Subcutaneous abdominal adipose tissue (tissue), 5 donors: ENCODE data around the gene CALCOCO2.

Experiments
- H3K27ac ChIP-seq: one replicate; pipeline ENCODE4 v1.7.0; 2013; ENCODE audit warnings: low read depth, mild to moderate bottlenecking, inconsistent platforms, low read length, moderate library complexity
- H3K27me3 ChIP-seq, 5 donors: one replicate each; pipeline ENCODE4 v1.7.0; 2013; ENCODE audit warnings: low read length in 5 of 5, inconsistent platforms in 1 of 5; ENCODE audit not compliant: control insufficient read depth in 5 of 5, insufficient read depth in 4 of 5
- H3K36me3 ChIP-seq, 5 donors: one replicate each; pipeline ENCODE4 v1.7.0; 2013; ENCODE audit warnings: low read length in 5 of 5; ENCODE audit not compliant: control insufficient read depth in 5 of 5, insufficient read depth in 5 of 5
- H3K4me1 ChIP-seq, 5 donors: one replicate each; pipeline ENCODE4 v1.7.0; 2013; ENCODE audit warnings: low read length in 5 of 5, mild to moderate bottlenecking in 3 of 5, moderate library complexity in 1 of 5; ENCODE audit not compliant: control insufficient read depth in 5 of 5, insufficient read depth in 5 of 5
- H3K4me3 ChIP-seq, 5 donors: one replicate each; pipeline ENCODE4 v1.7.0; 2013; ENCODE audit warnings: low read length in 5 of 5, low read depth in 1 of 5
- H3K9ac ChIP-seq, 5 donors: one replicate each; pipeline ENCODE4 v1.7.0; 2013; ENCODE audit warnings: low read length in 5 of 5, mild to moderate bottlenecking in 4 of 5, moderate library complexity in 3 of 5
- H3K9me3 ChIP-seq, 5 donors: one replicate each; pipeline ENCODE4 v1.7.0; 2013; ENCODE audit warnings: low read length in 5 of 5; ENCODE audit not compliant: control insufficient read depth in 5 of 5
- donor health status: healthy.
- donor health status: healthy.
- donor health status: healthy.
- donor health status: healthy.
- donor health status: healthy.

CALCOCO2 gene

DNA sequence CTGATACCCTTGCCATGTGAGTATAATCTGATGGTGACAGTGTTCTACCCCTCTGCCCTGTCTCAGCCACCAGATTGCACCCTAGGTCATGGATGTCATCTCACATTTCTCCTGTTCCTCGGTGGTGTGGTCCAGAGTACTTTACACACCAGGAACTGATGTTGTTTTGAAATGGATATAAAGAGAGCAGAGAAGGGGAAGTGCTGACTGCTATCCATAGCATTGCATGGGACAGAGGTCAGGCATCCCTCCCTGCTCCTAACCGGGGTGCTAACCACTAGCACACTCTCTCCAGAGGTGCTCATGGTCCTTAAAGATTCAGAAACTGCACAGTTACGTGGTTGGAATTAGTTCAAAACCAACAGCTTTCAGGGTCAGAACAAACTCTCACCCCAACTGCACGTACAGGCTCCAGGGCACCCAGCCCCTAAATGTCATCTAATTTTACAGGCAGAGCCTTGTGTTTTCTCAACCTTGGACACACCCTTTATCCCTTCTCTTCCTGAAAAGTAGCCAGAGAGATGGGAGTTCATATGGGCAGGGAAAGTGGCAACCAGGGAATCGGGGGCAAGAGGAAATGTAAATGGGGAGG is 30.1 kb upstream of the CALCOCO2 start:
- peaks cover 0 to 37% (median 7%) of the 10 kb centered on the region in 5 donors for H3K4me1 ChIP-seq

DNA sequence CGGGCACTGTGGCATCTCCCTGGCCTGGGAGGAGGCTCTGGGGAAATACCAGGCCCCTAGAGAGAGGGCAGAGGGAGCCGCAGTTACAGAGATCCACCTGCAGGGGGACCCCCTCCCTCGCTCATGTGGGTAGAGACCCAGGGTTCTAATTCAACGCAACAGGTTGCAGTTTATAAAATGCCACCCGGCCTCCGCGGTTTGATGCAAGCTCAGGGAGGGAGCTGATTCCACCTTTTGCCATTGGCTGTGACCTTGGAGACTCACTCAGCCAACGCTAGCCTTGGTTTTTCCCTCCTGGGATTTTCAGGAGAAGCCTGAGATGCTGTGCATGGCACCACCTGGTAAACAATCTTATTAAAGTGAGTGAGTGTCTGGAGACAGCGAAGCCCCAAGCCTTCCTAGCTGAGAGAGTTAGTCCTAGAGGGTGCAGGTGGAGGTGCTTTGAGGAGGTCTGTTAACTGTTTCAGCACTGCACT is 25.9 kb upstream of the CALCOCO2 start:
- H3K4me3 ChIP-seq: no peak overlapping the region
- H3K9me3 ChIP-seq: no peaks in the 10 kb centered on the region
- no peak overlapping the region for H3K27ac ChIP-seq
- peaks cover 0 to 41% (median 5%) of the 10 kb centered on the region in 5 donors for H3K4me1 ChIP-seq
- no peaks in the 10 kb centered on the region for H3K36me3 ChIP-seq
- no peak overlapping the region for H3K9ac ChIP-seq
- peaks cover 0 to 7% (median 4%) of the 10 kb centered on the region in 5 donors for H3K27me3 ChIP-seq

More for the DNA sequence above, 30.1 kb upstream of the CALCOCO2 start:
- H3K9ac ChIP-seq: no peak overlapping the region
- H3K9me3 ChIP-seq: no peaks in the 10 kb centered on the region
- H3K4me3 ChIP-seq: no peak overlapping the region
- H3K27ac ChIP-seq: no peak overlapping the region
- H3K27me3 ChIP-seq: peaks cover 4 to 12% (median 7%) of the 10 kb centered on the region in 5 donors
- no peaks in the 10 kb centered on the region for H3K36me3 ChIP-seq

DNA sequence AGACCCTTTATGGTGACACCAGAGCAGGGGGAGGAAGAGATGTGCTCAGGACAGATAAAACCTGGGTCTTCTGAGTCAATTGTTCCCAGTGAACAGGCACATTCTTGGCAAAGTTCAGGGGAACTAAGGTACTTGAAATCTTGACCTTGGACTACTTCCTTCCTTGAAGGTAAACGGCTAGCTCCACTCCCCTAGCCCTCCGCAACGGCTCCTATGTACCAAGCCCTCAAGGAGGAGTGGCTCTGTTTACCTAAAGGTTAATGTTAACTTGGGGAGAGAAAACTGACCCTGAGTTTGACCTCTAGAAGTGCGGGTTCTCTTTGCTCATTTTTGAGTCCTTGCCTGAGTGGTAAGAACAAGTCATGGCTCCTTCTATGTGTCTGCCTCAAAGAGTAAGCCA is 21.7 kb upstream of the CALCOCO2 start:
- no peaks in the 10 kb centered on the region for H3K9me3 ChIP-seq
- H3K27me3 ChIP-seq: peaks cover 0 to 7% (median 3%) of the 10 kb centered on the region in 5 donors
- no peaks in the 10 kb centered on the region for H3K36me3 ChIP-seq
- no peak overlapping the region for H3K27ac ChIP-seq
- H3K4me1 ChIP-seq: peaks cover 0 to 14% (median 2%) of the 10 kb centered on the region in 5 donors
- no peak overlapping the region for H3K9ac ChIP-seq
- H3K4me3 ChIP-seq: no peak overlapping the region

DNA sequence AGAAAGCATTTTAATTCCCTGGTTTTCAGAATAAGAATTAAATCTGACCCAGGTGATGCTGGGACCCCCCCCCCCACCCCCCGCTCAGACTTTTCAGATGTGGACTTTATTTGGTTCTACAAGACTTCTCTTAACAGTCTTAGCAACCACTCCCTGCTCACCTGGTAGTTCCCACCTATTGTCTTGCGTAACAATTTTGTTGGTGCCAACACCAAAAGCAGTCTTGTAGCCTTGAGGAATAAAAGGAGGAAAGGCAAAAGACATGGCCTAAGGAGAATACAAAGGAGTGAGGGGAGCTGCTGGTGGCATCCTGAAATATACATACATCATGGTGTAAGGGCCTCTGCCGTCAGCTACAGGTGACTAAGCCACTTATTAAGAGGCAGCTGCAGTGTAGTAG is 18.8 kb upstream of the CALCOCO2 start:
- H3K9me3 ChIP-seq: no peaks in the 10 kb centered on the region
- no peak overlapping the region for H3K27ac ChIP-seq
- no peak overlapping the region for H3K9ac ChIP-seq
- peaks cover 0 to 12% (median 6%) of the 10 kb centered on the region in 5 donors for H3K4me1 ChIP-seq
- H3K27me3 ChIP-seq: peaks cover 0 to 11% (median 3%) of the 10 kb centered on the region in 5 donors
- H3K36me3 ChIP-seq: no peaks in the 10 kb centered on the region
- H3K4me3 ChIP-seq: no peak overlapping the region

DNA sequence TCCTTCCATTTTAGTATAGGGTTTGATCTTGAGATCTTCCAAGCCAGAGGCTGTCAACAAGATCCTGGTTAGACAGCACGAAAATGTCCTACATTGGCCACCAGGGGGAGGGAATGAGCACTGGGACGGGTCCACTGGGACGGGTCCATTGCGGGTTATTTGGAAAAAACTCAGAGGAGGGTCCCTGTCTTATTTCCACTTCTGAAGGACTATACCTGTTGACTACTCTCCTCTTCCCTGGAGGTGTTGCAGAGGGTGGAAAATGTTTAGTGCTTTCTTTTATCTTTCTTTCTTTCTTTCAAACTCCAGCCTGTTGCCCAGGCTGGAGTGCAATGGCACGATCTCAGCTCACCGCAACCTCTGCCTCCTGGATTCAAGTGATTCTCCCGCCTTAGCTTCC is 16.3 kb upstream of the CALCOCO2 start:
- Histone ChIP-seq H3K4me1 (peaks cover 3 to 14% (median 13%) of the 10 kb centered on the region in 5 donors), H3K9ac (no peak overlapping the region), H3K9me3 (no peaks in the 10 kb centered on the region), H3K4me3 (no peak overlapping the region), H3K36me3 (no peaks in the 10 kb centered on the region), H3K27me3 (peaks cover 5 to 11% (median 9%) of the 10 kb centered on the region in 5 donors), H3K27ac (no peak overlapping the region)

DNA sequence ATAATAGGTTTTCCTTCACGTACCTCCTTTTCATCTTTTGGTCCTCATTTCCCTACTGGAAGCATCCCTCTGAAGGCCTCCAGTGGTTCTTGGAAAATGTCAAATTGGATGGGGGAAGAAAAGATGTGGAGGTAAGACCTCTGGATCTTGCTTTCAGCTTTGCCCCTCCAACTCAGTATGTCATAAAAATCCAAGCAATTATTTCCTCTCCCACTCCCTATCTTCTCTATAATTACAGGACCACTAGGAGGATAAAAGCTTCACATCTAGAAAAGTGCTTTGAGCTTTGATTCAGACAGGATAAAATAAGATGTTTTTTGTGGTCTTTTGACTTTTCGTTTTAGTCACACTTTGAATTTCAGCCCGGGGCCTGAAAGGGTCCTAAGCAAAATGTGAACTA is 15.5 kb upstream of the CALCOCO2 start:
- Histone ChIP-seq H3K9ac (no peak overlapping the region), H3K9me3 (no peaks in the 10 kb centered on the region), H3K4me1 (peaks cover 3 to 14% (median 13%) of the 10 kb centered on the region in 5 donors), H3K27ac (no peak overlapping the region), H3K27me3 (peaks cover 5 to 11% (median 9%) of the 10 kb centered on the region in 5 donors), H3K36me3 (no peaks in the 10 kb centered on the region), H3K4me3 (no peak overlapping the region)

DNA sequence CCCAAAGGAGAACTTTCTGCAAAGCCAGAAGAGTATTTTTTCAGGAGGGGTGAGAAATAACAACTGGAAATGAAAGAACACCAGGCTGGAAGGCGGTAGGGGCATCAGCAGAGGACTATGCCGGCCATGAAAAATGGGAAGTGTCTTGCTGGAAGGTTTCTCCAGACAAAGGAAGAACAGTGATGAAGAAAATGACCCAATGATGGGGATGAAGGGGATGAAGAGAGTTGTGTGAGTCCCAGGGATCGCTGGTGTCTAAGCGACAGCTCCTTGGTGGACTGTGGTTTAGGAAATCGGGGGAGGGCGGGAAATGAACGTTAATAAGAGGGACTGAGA is 14.4 kb upstream of the CALCOCO2 start:
- peak overlapping the region in 4 of 5 donors; percentile 56 to 69 (median 58) for H3K4me3 ChIP-seq
- H3K27ac ChIP-seq: no peak overlapping the region
- H3K9ac ChIP-seq: peak overlapping the region in 2 of 5 donors; percentile 3 to 20
- H3K27me3 ChIP-seq: peaks cover 5 to 11% (median 9%) of the 10 kb centered on the region in 5 donors
- no peaks in the 10 kb centered on the region for H3K9me3 ChIP-seq
- H3K4me1 ChIP-seq: peaks cover 3 to 14% (median 13%) of the 10 kb centered on the region in 5 donors
- no peaks in the 10 kb centered on the region for H3K36me3 ChIP-seq

DNA sequence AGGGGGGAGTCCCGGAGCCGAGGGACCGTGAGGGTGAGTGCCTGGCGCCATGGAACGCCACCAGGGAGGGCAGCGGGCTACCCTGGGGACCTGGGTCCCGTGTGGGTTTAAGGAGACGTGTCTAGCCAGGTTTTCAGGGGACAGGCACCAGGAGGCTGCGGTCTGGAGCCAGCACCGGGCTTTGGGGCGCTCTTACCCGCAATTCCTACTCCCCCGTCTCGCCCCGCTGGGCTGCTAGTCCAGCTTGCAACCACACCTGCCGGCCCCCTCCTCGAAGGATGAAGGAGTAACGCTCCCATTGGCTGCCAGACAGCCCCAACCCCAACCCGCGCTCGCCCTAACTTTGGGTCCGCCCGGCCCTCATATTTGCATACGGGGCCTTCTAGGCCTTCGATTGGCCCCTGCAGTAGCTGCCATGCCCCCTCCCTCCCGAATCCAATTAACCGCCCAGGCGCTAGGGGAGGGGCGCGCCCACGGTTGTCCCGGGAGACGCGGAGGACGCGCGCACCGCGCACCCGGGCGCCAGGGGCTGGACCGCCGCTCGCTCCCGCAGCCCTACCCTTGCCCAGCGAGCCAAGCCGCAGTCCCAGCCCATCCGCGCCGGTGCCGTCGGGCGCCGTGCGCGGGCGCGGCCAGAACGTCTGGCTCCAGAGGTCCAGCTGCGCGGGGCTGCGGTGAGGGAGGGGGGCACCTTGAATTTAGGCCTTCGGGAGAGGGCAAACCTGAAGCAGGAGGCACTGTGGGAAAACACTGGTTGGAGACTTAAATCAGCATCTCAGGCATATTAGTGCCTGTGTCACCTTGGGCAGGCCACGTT is 13.9 kb upstream of the CALCOCO2 start, which contains the start of gene TTLL6:
TTLL6 (minus strand) TSS at position 456 of the 817 bp plus-strand sequence; CDS start at position 299, 157 bp downstream.
- H3K36me3 ChIP-seq: no peaks in the 10 kb centered on the region
- H3K27me3 ChIP-seq: peaks cover 5 to 11% (median 9%) of the 10 kb centered on the region in 5 donors
- H3K4me1 ChIP-seq: peaks cover 3 to 14% (median 13%) of the 10 kb centered on the region in 5 donors
- no peaks in the 10 kb centered on the region for H3K9me3 ChIP-seq
- peak within 1 kb of the TSS in 3 of 5 donors; percentile 3 to 35 (median 20) for H3K9ac ChIP-seq
- no peak within 1 kb of the TSS for H3K27ac ChIP-seq
- H3K4me3 ChIP-seq: peak within 1 kb of the TSS; percentile 31 to 69 (median 58)

DNA sequence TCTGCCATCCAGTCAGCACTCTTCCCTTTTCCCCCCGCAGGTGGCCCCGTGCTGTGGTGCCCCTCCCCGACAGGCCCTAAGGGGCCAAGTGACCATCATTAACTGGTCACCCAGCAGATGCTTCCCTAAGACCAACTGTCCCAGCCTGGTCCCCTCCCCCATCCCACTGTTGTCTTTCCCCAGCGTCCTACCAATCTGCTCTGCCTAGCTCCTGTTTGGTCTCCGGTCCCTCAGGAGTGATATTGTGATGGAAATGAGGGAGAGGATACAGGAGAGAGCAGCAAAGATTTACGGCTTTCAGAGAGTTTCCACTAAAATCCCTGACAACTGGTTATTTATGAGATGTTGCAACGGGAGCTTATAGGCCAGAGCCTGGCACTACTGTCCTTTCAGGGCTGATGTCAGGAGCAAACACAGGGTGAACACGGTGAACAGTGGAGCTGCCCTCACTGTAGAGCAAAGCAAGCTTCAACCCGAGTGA is 12.4 kb upstream of the CALCOCO2 start:
- H3K4me1 ChIP-seq: peaks cover 3 to 14% (median 13%) of the 10 kb centered on the region in 5 donors
- no peak overlapping the region for H3K9ac ChIP-seq
- H3K4me3 ChIP-seq: no peak overlapping the region
- no peaks in the 10 kb centered on the region for H3K9me3 ChIP-seq
- H3K27ac ChIP-seq: no peak overlapping the region
- no peaks in the 10 kb centered on the region for H3K36me3 ChIP-seq
- peaks cover 4 to 10% (median 5%) of the 10 kb centered on the region in 5 donors for H3K27me3 ChIP-seq

DNA sequence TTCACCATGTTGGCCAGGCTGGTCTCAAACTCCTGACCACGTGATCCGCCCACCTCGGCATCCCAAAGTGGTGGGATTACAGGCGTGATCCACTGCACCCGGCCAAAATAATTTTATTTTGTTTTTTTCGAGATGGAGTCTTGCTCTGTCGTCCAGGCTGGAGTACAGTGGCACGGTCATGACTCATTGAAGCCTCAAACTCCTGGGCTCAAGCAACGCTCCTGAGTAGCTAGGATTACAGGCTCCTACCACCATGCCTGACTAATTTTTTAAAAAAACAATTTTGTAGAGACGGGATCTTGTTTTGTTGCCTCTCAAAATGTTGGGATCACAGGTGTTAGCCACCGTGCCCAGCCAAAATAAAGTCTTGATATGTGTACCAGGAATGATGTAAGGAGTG is 11.4 kb upstream of the CALCOCO2 start:
- no peak overlapping the region for H3K9ac ChIP-seq
- H3K9me3 ChIP-seq: no peaks in the 10 kb centered on the region
- H3K4me3 ChIP-seq: no peak overlapping the region
- H3K36me3 ChIP-seq: no peaks in the 10 kb centered on the region
- H3K27me3 ChIP-seq: peaks cover 4 to 9% (median 5%) of the 10 kb centered on the region in 5 donors
- no peak overlapping the region for H3K27ac ChIP-seq
- H3K4me1 ChIP-seq: peaks cover 3 to 13% (median 13%) of the 10 kb centered on the region in 5 donors
